Left ventricle myocardium superior (tissue), 1 donor: ENCODE measurements around the gene GNAT2. TPM values are rescaled to one million over a fixed set of nuclear protein-coding genes. Genes with fewer than 3 reads are reported as not detected.
"Not testable (repeated sequence)": the region's sequence is repeated elsewhere in the genome, so short reads cannot be mapped to it uniquely, and the experiment has no call there.

ENCODE experiments used
- ATAC-seq: fragments of 200-7000 bp; cut with Tn5 transposase; one replicate; pipeline ENCODE4 v1.9.1; 2020; ENCODE audit warnings: mild to moderate bottlenecking, moderate library complexity
- DNase-seq: peaks from one replicate; pipeline ENCODE4 v3.0.0-alpha.2; 2020
- intact Hi-C: fragments of 100-400 bp; cut with micrococcal nuclease; formaldehyde crosslinking; loops from one replicate; pipeline ENCODE4 v1.11.0; 2022
- long read RNA-seq: library from polyadenylated mRNA; unstranded; transcript quantifications from one replicate; pipeline ENCODE4 v2.0.0, GENCODE V29; 2021
- total RNA-seq: library from RNA; stranded (reverse); fragmentation: NEBNext Ultra II Directional; extraction: Animal tissue kit (Norgen Biotek cat#: 25700); gene quantifications from one replicate; pipeline ENCODE4 v1.2.1, GENCODE V29; 2021
- donor health status: DM: no; HTN: yes; CAD: no; lungs with severe emphysema.

GNAT2 gene
- not detected for total RNA-seq
- long read RNA-seq = 0 reads

DNA sequence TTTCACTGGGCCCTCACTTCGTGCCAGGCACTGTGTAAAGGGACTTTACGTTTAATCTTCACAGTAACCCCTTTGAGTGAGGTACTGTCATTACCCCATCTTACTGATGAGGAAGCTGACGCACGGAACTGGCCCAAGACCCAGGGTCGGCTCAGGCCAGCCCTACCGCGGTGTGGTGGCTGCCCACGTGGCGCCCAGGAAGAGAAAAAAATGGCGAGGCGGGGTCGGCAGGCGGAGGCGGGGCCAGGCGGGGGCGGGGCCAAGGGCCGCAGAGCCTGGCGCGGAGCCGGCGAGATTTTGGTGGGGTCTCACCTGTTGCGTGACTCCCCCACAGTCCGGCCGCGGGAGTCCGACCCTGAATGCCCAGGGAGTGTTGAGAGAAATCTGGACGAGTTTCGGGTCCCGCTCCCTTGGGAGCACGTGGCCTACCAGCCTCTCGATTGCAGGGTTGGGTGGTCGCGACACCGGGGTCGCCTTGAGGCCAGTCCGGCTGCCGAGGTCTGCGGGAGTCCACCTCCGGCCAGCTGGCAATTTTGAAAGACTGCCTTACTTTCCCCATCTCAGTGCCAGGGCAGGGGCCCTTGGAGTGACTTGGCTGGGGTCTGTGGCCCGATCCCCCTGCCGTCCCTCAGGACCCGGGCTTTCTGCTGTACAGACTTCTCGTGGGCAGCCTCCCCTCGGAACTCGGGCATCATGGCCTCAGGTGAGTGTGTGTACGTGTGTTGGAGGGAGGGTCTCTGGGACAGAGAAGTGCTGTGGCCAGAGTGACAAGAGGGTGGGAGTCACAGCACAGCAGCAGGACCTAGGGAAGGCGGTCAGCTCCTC is at the start of gene GNAT2, which contains the start of gene AMPD2:
Gene GNAT2 (minus strand): TSS at position 41 of the 825 bp plus-strand sequence. CDS start 6,746 bp downstream, outside the sequence.
Gene AMPD2 (plus strand): TSS at position 262 of the 825 bp plus-strand sequence. CDS start 1,339 bp downstream, outside the sequence.
- intact Hi-C loops = no loop called here
- ATAC-seq (peak; percentile 74), DNase-seq (peak; percentile 87)

DNA sequence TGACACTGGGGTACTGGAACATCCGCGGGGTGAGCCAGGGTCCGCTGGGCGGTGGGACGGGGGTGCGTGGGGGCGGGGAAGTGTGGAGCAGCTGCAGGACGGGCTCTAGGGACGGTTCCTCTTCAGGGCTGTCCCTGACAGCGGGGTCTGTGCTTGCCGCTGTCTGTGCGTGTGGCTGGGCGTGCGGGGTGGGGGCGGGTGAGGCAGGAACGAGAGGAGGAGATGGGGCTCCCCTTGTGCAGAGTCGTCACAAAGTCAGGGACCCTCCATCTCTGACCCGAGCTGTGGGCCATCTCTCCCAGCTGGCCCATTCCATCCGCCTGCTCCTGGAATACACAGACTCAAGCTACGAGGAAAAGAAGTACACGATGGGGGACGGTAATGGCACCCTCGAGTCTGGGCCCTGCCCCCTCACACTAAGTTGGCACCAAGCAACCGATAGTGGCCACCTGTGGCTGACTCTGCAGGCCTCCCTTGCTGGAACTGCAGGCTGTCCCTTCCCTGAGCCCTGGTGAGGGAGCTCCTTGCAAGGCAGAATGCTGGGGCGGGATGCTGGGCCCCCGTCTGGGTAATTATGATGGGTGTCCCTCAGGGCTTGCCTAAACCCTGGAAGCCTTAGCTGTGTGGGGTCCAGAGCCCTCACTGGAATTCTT is 48.8 kb upstream of the GNAT2 start:
- DNase-seq = no peak
- peak; percentile 55 for ATAC-seq
- intact Hi-C loops = no loop called here

DNA sequence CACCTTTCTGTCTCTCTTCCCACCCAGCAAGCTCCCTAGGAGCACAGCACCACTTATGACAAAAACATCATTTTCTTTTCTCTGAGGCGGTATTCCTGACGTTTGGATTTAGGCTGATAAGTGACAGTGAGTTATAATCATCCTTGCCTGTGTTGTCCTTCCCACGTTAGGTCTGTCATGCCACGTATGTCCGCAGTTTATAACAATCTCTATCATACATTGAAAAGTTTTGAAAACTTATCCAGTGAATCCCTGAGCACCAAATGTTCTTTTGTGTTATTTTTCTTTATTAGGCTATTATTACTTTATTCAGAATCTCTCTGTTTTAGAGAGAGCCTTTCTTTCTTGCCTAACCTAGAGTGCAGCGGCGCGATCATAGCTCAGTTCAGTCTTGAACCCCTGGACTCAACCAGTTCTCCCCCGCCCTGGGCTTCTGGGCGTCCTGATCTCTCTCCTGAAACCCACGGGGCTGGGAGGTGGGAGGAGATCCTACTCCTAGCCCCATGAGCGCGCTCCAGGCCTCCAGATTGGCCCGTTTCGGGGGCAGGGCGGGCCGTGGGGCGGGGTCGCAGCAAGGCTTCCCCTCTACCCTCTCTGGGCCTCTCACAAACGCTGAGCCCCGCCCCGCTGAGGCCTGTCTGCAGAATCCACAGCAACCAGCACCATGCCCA is 48.2 kb upstream of the GNAT2 start, which contains the start of gene GSTM2:
Gene GSTM2 (plus strand): TSS at position 606 of the 671 bp plus-strand sequence. CDS start 59 bp downstream, at position 665.
- DNase-seq = peak; percentile 97
- ATAC-seq = peak; percentile 99
- intact Hi-C loops = no loop called here

DNA sequence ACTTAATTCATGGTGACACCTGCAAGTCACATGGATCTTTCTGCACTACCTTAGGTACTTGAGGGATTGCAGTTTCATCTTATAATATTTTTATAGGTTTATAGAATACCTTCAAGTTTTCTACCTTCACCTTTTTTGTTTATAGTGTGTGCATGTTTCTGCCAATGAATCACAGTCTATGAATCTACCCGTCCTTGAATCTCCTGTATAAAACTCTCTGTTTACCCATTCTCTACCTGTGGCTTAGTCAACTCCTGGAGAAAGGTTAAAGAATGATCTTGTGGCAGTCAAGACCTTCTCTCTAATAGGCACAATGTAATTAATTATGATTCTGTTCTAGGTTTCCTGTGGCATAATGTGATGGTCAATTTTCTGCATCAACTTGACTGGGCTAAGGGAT is 45.3 kb upstream of the GNAT2 start:
- DNase-seq = no peak
- intact Hi-C loops = no loop called here
- no peak for ATAC-seq

DNA sequence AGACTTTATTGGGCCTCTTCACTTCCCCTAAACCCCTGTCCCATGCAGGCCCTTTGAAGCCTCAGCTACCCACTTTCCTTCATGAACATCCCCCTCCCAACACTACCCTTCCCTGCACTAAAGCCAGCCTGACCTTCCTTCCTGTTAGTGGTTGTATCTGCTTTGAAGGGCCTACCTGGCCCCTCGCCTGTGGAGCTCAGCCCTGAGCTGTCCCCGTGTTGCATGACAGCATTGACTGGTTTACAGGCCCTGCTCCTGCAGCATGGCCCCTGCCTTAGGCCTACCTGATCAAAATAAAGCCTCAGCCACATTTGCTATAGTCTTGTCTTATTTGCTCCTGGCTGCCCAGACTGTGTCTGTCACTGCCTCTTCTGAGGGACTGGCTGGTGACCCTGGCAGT is 42.0 kb upstream of the GNAT2 start:
- intact Hi-C loops = no loop called here
- no peak for DNase-seq
- ATAC-seq = no peak

DNA sequence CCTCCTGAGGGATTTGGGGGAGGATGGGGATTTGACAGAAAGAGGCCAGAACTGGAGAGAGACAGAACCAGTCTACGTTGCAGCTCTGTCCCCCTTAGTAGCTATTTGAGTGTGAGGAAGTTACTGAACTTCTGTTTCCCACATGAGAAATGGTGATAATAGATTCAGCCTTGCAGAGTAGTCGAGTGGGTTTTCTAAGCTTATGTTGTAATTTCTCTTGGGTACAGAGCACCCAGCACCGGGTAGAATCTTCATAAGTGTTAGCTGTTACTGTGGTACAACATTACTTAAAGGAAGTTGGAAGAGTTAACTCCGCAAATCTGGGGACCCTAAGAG is 41.2 kb upstream of the GNAT2 start:
- ATAC-seq, intact Hi-C loops, DNase-seq: not testable (repeated sequence)

DNA sequence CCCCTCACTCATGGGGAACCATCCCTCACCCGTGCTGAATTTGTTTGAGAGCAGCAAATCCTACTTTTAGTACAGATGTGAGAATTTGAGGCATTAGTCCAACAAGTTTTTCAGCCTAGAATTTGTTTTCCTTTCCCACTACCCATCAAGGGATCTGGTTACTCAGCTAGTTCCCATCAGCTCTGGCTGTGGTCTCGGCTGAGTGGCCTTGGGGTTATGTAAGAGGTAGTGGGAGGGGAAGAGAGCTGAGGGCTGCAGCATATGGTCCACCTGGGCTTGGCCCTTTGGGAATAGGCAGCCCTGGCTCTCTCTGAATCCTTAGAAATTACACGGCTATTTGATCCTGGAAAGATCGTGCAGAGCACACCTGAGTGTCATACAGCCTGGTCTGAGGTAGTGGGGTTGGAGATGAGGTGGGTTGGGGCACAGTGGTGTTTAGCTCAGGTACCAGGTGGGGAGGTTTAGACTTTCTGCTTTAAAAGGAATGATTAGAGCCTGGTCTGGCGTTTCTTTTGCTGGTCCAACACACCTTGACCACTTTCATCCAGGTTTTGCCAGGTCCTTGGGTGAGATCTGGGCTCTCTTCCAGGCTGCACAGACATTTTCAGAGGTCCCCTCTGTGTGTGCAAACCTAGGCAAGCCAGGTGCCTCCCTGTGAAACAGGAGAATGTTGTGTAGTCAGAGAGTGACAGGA is 40.7 kb upstream of the GNAT2 start:
- intact Hi-C loops = no loop called here
- no peak for ATAC-seq
- DNase-seq = no peak

DNA sequence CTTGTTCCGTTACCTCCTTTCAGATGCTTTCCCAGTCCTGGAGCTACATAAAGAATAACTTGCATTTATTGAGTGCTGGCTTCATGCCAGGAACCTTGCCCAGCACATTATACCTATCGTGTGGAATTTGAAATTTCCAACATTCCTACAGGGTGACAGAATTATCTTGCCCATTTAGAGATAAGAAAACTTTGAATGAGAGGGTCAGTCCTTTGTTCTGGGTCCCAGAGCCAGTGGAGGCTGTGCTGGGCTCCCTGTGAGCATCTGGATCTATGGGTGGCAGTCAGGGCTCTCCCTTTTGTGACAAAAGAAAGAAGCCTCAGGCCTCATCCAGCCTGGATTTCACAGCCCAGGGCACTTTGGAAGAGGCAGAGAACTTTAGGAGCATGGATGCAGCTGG is 39.7 kb upstream of the GNAT2 start:
- DNase-seq = no peak
- intact Hi-C loops = no loop called here

DNA sequence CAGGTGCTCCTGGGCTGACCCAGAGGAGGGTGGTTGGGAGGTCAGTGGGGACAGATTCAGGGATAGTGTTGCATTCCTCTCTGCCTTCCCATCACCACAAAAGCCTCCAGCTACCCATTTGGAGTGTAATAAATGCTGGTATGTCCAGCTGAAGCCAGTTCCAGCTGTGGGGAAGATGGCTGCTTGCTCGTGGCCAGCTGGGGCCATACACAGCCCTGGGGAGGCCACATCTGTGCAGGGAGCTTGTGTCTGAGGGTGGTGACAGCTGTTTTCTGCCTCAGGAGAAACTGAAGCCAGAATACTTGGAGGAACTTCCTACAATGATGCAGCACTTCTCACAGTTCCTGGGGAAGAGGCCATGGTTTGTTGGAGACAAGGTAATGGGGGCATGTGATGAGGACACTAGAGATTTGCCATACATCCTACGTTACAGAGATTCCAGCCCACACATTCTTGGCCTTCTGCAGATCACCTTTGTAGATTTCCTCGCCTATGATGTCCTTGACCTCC is 39.2 kb upstream of the GNAT2 start:
- no peak for ATAC-seq

More for the DNA sequence above, 39.7 kb upstream of the GNAT2 start:
- no peak for ATAC-seq

DNA sequence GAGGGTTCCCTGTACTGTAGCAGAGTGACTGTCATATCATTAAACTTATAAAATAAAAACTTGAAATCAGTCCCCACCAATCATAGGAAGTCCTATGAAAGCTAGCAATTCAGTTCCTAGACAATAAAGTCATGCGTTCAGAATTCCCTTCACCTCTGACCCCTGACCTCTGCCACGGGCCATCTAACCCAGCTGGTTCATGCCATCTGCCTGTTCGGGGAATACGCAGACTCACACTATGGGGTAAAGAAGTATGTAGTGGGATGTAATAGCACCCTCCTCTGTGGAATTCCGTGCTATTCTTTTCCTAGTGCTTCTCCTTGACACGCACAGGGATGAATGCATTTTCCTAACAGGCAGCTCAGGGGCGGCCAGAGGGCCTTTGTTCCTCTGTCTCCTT is 38.6 kb upstream of the GNAT2 start:
- ATAC-seq (no peak), DNase-seq (no peak)
- intact Hi-C loops = no loop called here

More for the DNA sequence above, 39.2 kb upstream of the GNAT2 start:
- intact Hi-C loops = no loop called here
- no peak for DNase-seq

DNA sequence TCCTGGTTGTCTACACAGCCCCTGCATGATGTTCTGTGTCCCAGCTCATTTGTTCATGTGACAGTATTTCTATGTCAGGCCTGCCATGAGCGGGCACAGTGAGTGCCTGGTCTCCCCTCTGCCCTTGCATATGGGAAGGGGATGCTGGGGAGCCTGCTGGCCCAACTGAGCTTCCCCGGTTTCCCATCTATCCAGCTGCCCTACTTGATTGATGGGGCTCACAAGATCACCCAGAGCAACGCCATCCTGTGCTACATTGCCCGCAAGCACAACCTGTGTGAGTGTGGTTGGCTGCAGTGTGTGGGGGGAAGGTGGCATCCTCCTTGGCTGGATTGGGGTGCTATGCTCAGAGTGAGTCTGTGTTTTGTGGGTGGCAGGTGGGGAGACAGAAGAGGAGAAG is 38.0 kb upstream of the GNAT2 start:
- intact Hi-C loops = no loop called here
- DNase-seq (no peak), ATAC-seq (no peak)

DNA sequence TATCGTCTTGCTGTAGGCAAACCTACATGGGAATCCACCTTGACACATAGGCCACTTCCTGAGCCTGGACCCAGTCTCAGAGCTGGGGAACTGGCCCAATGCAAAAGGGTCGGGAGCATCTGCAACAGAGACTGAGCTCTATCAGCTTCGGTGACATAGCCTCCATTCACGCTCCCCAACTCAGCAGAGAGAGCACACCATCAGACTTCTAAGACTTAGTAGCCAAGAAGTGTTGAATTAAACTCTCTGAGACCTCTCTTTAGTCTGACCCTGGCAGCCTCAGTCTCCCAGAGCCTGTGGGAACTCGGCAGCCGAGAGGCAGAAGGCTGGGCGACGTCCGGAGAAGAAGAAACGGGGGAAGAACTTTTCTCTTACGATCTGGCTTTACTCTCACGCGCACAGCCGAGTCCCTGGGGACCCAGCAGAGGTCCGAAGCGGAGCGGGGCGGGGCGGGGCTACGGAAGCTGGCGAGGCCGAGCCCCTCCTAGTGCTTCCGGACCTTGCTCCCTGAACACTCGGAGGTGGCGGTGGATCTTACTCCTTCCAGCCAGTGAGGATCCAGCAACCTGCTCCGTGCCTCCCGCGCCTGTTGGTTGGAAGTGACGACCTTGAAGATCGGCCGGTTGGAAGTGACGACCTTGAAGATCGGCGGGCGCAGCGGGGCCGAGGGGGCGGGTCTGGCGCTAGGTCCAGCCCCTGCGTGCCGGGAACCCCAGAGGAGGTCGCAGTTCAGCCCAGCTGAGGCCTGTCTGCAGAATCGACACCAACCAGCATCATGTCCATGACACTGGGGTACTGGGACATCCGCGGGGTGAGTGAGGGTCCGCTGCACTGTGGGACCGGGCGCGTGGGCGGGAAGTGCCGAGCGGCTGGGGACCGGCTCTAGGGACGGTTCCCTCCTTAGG is 36.5 kb upstream of the GNAT2 start, which contains the start of gene GSTM4:
Gene GSTM4 (plus strand): TSS at position 485 of the 905 bp plus-strand sequence. CDS start 291 bp downstream, at position 776.
- intact Hi-C loops = no loop called here
- peak; percentile 97 for ATAC-seq
- DNase-seq = peak; percentile 94

DNA sequence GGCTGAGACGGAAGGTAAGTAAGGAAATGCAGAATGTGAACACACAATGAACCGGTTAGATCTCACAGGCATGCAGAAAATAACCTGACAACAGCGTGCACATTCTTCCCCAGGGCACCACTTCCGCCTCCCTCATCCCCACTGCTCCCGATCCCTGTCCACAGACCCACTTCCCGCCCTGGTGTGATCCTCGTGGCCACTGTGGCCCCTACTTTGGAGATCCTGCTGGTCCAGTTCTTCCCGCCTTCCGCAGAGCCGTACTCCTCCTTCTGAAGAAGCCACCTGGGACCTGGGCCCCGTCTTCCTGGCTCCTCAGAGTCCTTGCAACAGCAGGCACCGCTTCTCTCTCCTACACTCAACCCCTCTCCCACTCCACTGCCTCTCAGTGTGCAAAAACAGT is 35.1 kb upstream of the GNAT2 start:
- intact Hi-C loops = no loop called here
- ATAC-seq (no peak), DNase-seq (no peak)

DNA sequence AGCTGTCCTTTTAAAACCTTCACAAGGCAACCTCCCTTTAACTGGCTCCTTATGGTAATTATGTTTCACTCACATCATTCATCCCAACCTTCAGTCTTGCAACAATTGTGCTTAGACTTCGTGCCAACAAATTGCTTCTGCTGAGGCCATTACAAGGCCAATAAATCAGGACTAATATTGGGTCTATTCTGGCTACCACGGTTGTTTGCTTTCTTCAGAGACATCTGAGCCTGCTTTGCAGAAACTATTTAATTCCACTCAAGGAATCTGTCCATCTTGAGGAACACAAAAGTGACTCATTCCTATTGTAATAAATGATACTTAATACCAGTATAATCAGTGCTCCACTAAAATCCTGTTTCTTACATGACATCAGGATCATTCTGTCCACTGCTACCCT is 33.9 kb upstream of the GNAT2 start:
- DNase-seq (no peak), ATAC-seq (no peak)
- intact Hi-C loops = no loop called here

DNA sequence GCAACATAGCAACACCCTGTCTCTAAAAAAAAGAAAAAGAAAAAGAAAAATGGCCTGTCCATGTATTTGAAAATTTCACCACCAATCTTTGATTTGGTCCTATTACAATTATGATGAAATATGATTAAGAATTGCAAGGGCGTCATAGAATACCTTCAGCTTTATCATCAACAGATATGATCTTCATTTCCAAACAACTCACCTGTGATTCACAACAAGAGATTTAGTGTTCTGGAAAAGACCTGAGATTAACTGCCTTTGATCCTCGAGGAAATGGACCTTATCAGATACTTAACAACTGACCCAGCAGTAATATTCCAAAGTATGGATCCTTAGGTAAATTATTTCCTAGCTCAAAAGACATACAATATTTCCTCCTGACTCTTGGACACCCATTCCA is 33.0 kb upstream of the GNAT2 start:
- DNase-seq (no peak), ATAC-seq (no peak)
- intact Hi-C loops = no loop called here

DNA sequence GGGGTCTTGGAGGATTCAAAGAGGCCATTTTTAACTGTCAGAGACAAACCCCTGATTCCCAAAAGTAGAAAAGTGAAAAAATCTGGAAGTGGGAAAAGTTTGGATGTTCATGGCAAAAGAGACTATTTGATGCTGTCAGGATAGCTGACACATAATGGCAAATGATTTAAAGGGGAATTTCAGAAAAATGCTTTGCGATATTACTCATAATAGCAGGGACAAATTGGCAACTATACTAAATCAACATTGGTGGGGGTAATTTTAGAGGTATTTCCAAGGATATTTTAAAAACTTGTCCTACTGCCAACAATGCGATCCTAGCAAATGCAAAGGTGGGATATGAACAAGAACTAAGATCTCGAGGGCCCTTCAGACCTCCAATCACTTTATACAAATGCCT is 31.2 kb upstream of the GNAT2 start:
- ATAC-seq = no peak
- intact Hi-C loops = no loop called here
- DNase-seq = no peak

DNA sequence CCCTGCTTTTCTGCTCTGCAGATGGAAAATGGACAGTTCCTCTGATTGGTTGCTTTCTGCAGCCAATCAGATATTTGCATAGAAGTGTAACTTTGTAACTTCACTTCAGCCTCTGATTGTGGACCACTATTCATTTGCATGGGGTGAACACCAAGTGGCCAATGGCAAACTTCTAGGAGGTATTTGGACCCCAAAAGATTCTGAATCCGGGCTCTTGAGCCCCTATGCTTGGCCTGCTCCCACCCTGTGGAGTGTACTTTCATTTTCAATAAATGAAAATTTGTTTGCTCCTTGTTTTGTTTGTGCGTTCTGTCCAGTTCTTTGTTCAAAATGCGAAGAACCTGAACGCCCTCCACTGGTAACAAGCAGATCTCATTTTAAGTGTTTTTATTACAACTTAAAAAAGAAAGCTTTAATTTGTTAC is 30.1 kb upstream of the GNAT2 start:
- DNase-seq (no peak), ATAC-seq (peak; percentile 47)
- intact Hi-C loops = no loop called here

DNA sequence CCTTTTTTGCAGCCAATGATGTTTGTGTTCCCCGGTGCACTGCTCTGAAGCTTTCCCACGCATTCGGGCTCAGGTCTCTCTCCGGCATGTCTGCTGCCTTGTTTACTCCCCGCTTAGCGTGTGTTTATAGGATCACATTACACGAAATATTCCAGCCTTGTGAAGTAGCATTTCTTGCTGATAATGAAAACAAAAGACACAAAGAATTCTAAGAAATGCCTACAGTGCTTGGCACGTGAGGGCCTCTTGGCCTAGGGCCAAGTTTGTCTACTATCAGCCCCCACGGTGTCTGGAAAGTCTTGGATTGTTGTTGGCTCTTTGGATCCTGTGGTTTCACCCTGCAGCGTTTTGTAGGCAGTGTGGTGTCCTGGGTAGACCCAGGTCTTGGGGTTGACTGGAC is 25.3 kb upstream of the GNAT2 start:
- ATAC-seq (no peak), DNase-seq (no peak)
- intact Hi-C loops = loop anchor here (5.0 kb wide), 2 partner anchors 97 to 128 kb away; partner anchors contain the start of gene GNAI3
